ENCODE results near the gene DPP9. TPM values are rescaled to one million over a fixed set of nuclear protein-coding genes. Genes with fewer than 3 reads are reported as not detected.

Gene DPP9
- 12.5 TPM for total RNA-seq

GRCh38 chr19:4723595-4724514 lies at the start of gene DPP9:
DPP9 (minus strand) TSS chr19:4723842; CDS start chr19:4719906, 3,936 bp downstream.

GRCh38 chr19:4669723-4670480 lies 53.7 kb downstream of the DPP9 start, which contains the start of gene MYDGF:
MYDGF (minus strand) TSS chr19:4670342; CDS start chr19:4670334, 8 bp downstream.

GRCh38 chr19:4638828-4639530 lies 84.7 kb downstream of the DPP9 start, which contains the start of gene TNFAIP8L1:
TNFAIP8L1 (plus strand) TSS chr19:4639516; CDS start chr19:4651870, 12,354 bp downstream.

Small RNA genes lying within 50 kb of the gene (small RNA-seq; reads per million reads assigned to genes)
- 0.46 reads per million, percentile 40 among the genes with 10 or more reads in this experiment for gene MIR7-3 (ENCODE audit: low replicate concordance)

Other genes with a start within 250 kb of the DPP9 start
- 0.63 TPM for gene PLIN4, start 205.4 kb downstream of the DPP9 start, total RNA-seq
- gene PLIN5, start 188.6 kb downstream of the DPP9 start, total RNA-seq, result 3.8 TPM
- 0.63 TPM for gene LRG1, start 183.8 kb downstream of the DPP9 start, total RNA-seq
- gene SEMA6B, start 164.2 kb downstream of the DPP9 start, total RNA-seq, result 36.9 TPM
- 6.9 TPM for gene TNFAIP8L1, start 84.3 kb downstream of the DPP9 start, total RNA-seq
- 28.8 TPM for gene MYDGF, start 53.5 kb downstream of the DPP9 start, total RNA-seq
- 21.9 TPM for gene FEM1A, start 67.9 kb upstream of the DPP9 start, total RNA-seq
- 0.63 TPM for gene TICAM1, start 107.9 kb upstream of the DPP9 start, total RNA-seq
- gene PLIN3, start 143.8 kb upstream of the DPP9 start, total RNA-seq, result 8.5 TPM
- gene ARRDC5, start 179.1 kb upstream of the DPP9 start, total RNA-seq, result not detected
- 10.0 TPM for gene UHRF1, start 185.7 kb upstream of the DPP9 start, total RNA-seq
- 60.1 TPM for gene KDM4B, start 245.3 kb upstream of the DPP9 start, total RNA-seq

All from parietal lobe (tissue), 2 donors.